DMS153 treated with DMSO at 0.1 percent for 48 hours (cell line): ENCODE measurements around the gene PDE11A.
"Not testable (repeated sequence)": the region's sequence is repeated elsewhere in the genome, so short reads cannot be mapped to it uniquely, and the experiment has no call there.

ENCODE experiments used
- DNase-seq: peaks from one replicate; lab custom pipeline; 2025; ENCODE audit not compliant: unreplicated experiment; lab: John Stamatoyannopoulos, UW

The PDE11A gene

GRCh38 chr2:177828557-177828956 lies 244.0 kb downstream of the PDE11A start:
- no peak for DNase-seq

- DNase-seq = no peak
Measured at GRCh38 chr2:177826897-177827296, 245.7 kb downstream of the PDE11A start.

GRCh38 chr2:177822941-177823340 lies 249.6 kb downstream of the PDE11A start:
- no peak for DNase-seq

GRCh38 chr2:177818412-177818811 lies 254.2 kb downstream of the PDE11A start:
- DNase-seq = no peak

GRCh38 chr2:177817300-177817699 lies 255.3 kb downstream of the PDE11A start:
- peak; percentile 50 for DNase-seq

GRCh38 chr2:177816766-177817165 lies 255.8 kb downstream of the PDE11A start:
- DNase-seq = peak; percentile 19

- no peak for DNase-seq
Measured at GRCh38 chr2:177812713-177813396, 259.7 kb downstream of the PDE11A start.

- no peak for DNase-seq
Measured at GRCh38 chr2:177810906-177811305, 261.7 kb downstream of the PDE11A start.

- DNase-seq = no peak
Measured at GRCh38 chr2:177808984-177809809, 263.4 kb downstream of the PDE11A start.

GRCh38 chr2:177806025-177806424 lies 266.6 kb downstream of the PDE11A start:
- no peak for DNase-seq

- DNase-seq = peak; percentile 20
Measured at GRCh38 chr2:177799531-177799930, 273.0 kb downstream of the PDE11A start.

- no peak for DNase-seq
Measured at GRCh38 chr2:177797808-177798207, 274.8 kb downstream of the PDE11A start.

- no peak for DNase-seq
Measured at GRCh38 chr2:177796654-177797415, 275.7 kb downstream of the PDE11A start.

- no peak for DNase-seq
Measured at GRCh38 chr2:177796011-177796410, 276.6 kb downstream of the PDE11A start.

GRCh38 chr2:177785143-177785542 lies 287.4 kb downstream of the PDE11A start:
- not testable (repeated sequence) for DNase-seq

- DNase-seq = no peak
Measured at GRCh38 chr2:177784745-177785067, 287.9 kb downstream of the PDE11A start.

- DNase-seq = no peak
Measured at GRCh38 chr2:177783835-177784744, 288.5 kb downstream of the PDE11A start.

GRCh38 chr2:177783091-177783490 lies 289.5 kb downstream of the PDE11A start:
- DNase-seq = no peak

GRCh38 chr2:177782613-177783012 lies 290.0 kb downstream of the PDE11A start:
- DNase-seq = no peak

GRCh38 chr2:177778472-177778871 lies 294.1 kb downstream of the PDE11A start:
- DNase-seq = no peak

- DNase-seq = peak; percentile 13
Measured at GRCh38 chr2:177772529-177772928, 300.0 kb downstream of the PDE11A start.
